GM12878 (cell line): ENCODE data around the gene IL11. TPM values are rescaled to one million over a fixed set of nuclear protein-coding genes. Genes with fewer than 3 reads are reported as not detected.

Experiments used
- ATAC-seq: fragments of 200-7000 bp; cut with Tn5 transposase; 3 replicates; pipeline ENCODE4 v1.9.1; 2020; ENCODE audit warnings: mild to moderate bottlenecking, moderate library complexity
- BruUV-seq: library from RNA; stranded (reverse); fragments of 400-500 nt; replicated peaks from 2 replicates; lab custom pipeline; 2021; lab: Mats Ljungman, UMichigan
- CTCF ChIA-PET: fragments of 300-600 bp; sonication (Branson Sonifier 250); formaldehyde crosslinking; extraction: SDS; loops from one replicate; lab custom pipeline; 2021; ENCODE audit warnings: inconsistent platforms; lab: Yijun Ruan, JAX
- POLR2A ChIA-PET: fragments of 350-600 bp; formaldehyde crosslinking; extraction: SDS; loops from one replicate; lab custom pipeline; 2021; ENCODE audit warnings: inconsistent platforms; lab: Charles Lee
- RAD21 ChIA-PET: fragments of 300-600 bp; sonication (Branson Sonifier 250); formaldehyde crosslinking; loops from one replicate; lab custom pipeline; 2023; ENCODE audit warnings: antibody characterized with exemption; ENCODE audit not compliant: unreplicated experiment; lab: Charles Lee
- SMC1A ChIA-PET: fragments of 300-600 bp; sonication (Branson Sonifier 250); formaldehyde crosslinking; loops from one replicate; lab custom pipeline; 2023; ENCODE audit not compliant: unreplicated experiment, uncharacterized antibody; lab: Charles Lee
- DNase-seq: peaks from one replicate; pipeline ENCODE4 v3.0.0-alpha.2; 2011; ENCODE audit warnings: low read depth, low spot score
- FAIRE-seq: peaks from 3 replicates; lab custom pipeline; 2011; peaks lifted over from hg19 to GRCh38; lab: Jason Lieb, UNC
- H2AFZ ChIP-seq: 2 replicates; pipeline ENCODE4 v1.6.0; 2011; ENCODE audit warnings: low read depth, low read length, control low read depth; ENCODE audit not compliant: control insufficient read depth
- H3K27ac ChIP-seq: 2 replicates; pipeline ENCODE4 v1.5.1; 2011; ENCODE audit warnings: control low read depth; ENCODE audit not compliant: control insufficient read depth, insufficient read depth
- H3K27me3 ChIP-seq, 2 experiments: replicated peaks in 1 of 2; 2 replicates each; pipeline versions ENCODE4 v1.6.0 to v1.6.1; 2011; ENCODE audit warnings: low read length in 1 of 2; ENCODE audit not compliant: control insufficient read depth in 2 of 2, insufficient read depth in 2 of 2
- H3K36me3 ChIP-seq, 2 experiments: 2 replicates each; pipeline ENCODE4 v1.5.1; 2011; ENCODE audit warnings: low read length in 1 of 2; ENCODE audit not compliant: control insufficient read depth in 2 of 2, insufficient read depth in 2 of 2
- H3K4me1 ChIP-seq: 2 replicates; pipeline ENCODE4 v1.6.1; 2011; ENCODE audit warnings: mild to moderate bottlenecking, low read length, moderate library complexity, mixed read lengths; ENCODE audit not compliant: control insufficient read depth, insufficient read depth
- H3K4me2 ChIP-seq: 2 replicates; pipeline ENCODE4 v1.6.0; 2011; ENCODE audit warnings: control low read depth; ENCODE audit not compliant: control insufficient read depth, insufficient read depth
- H3K4me3 ChIP-seq: fragments of 200-600 bp; sonication (generic); 2 replicates; pipeline ENCODE4 v1.5.1; 2016
- H3K79me2 ChIP-seq: 2 replicates; pipeline ENCODE4 v1.6.0; 2011; ENCODE audit warnings: low read length; ENCODE audit not compliant: control insufficient read depth, insufficient read depth
- H3K9ac ChIP-seq: 2 replicates; pipeline ENCODE4 v1.8.0; 2011; ENCODE audit warnings: low read length, control low read depth, mixed read lengths; ENCODE audit not compliant: control insufficient read depth, insufficient read depth
- H3K9me3 ChIP-seq: replicated peaks from 3 replicates; pipeline ENCODE4 v1.5.1; 2011; ENCODE audit warnings: mild to moderate bottlenecking, low read length; ENCODE audit not compliant: control insufficient read depth, insufficient read depth
- H4K20me1 ChIP-seq: 2 replicates; pipeline ENCODE4 v1.6.0; 2011; ENCODE audit not compliant: control insufficient read depth, insufficient read depth
- BCL3 ChIP-seq: IDR thresholded peaks from 2 replicates; pipeline ENCODE4 v1.6.1; 2011; ENCODE audit warnings: borderline replicate concordance, low read depth, mild to moderate bottlenecking, moderate library complexity, low read length; ENCODE audit not compliant: insufficient read depth, poor library complexity, severe bottlenecking
- CREB1 ChIP-seq: IDR thresholded peaks from 2 replicates; pipeline ENCODE4 v1.6.1; 2012; ENCODE audit warnings: low read depth, mild to moderate bottlenecking, inconsistent platforms
- HDAC2 ChIP-seq: fragments of 200-600 bp; sonication (generic); IDR thresholded peaks from 2 replicates; pipeline ENCODE4 v1.6.1; 2017
- IRF4 ChIP-seq: IDR thresholded peaks from 2 replicates; pipeline ENCODE4 v1.6.1; 2011; ENCODE audit warnings: low read depth, low read length
- JUND ChIP-seq: IDR thresholded peaks from 2 replicates; pipeline ENCODE4 v1.6.1; 2012; ENCODE audit warnings: low read depth, mild to moderate bottlenecking, low read length, improper control_type of control experiment, moderate library complexity
- MYC ChIP-seq: IDR thresholded peaks from 2 replicates; pipeline ENCODE4 v1.6.1; 2011; ENCODE audit warnings: mild to moderate bottlenecking, low read length, moderate library complexity, inconsistent platforms; ENCODE audit not compliant: insufficient read depth, insufficient replicate concordance, insufficient read length, severe bottlenecking
- NR2F1 ChIP-seq: fragments of 450-650 bp; conservative IDR thresholded peaks from 2 replicates; pipeline ENCODE4 v1.6.1; 2017; ENCODE audit warnings: mild to moderate bottlenecking
- POLR2A ChIP-seq: IDR thresholded peaks from 2 replicates; pipeline ENCODE4 v1.6.1; 2011; ENCODE audit warnings: low read depth, mild to moderate bottlenecking, low read length
- RUNX3 ChIP-seq: IDR thresholded peaks from 2 replicates; pipeline ENCODE4 v1.6.1; 2012; ENCODE audit warnings: low read length, inconsistent platforms
- SMARCA5 ChIP-seq: fragments of 450-650 bp; IDR thresholded peaks from 2 replicates; pipeline ENCODE4 v1.6.1; 2017; ENCODE audit warnings: mild to moderate bottlenecking
- SP1 ChIP-seq: IDR thresholded peaks from one replicate; pipeline ENCODE4 v1.6.1; 2011; ENCODE audit warnings: low read depth, low read length
- SRF ChIP-seq, 2 experiments: IDR thresholded peaks; 2 replicates each; pipeline ENCODE4 v1.6.1; 2011; ENCODE audit warnings: low read depth in 2 of 2, low read length in 2 of 2, mild to moderate bottlenecking in 1 of 2, moderate library complexity in 1 of 2
- YY1 ChIP-seq: IDR thresholded peaks from 2 replicates; pipeline ENCODE4 v1.6.1; 2011; ENCODE audit warnings: low read depth, mild to moderate bottlenecking, low read length
- ZNF622 ChIP-seq: fragments of 450-650 bp; IDR thresholded peaks from 2 replicates; pipeline ENCODE4 v1.6.1; 2017; ENCODE audit warnings: mild to moderate bottlenecking, inconsistent platforms
- WGBS: methylation state at CpG from one replicate; pipeline ENCODE4 v1.1.6; 2016; ENCODE audit warnings: low lambda C conversion rate; ENCODE audit not compliant: insufficient replicate concordance, insufficient coverage; ENCODE audit errors: missing lambda C conversion rate; 5-methylcytosine and 5-hydroxymethylcytosine counted together
- in situ Hi-C: fragments of 300-500 bp; cut with MboI; formaldehyde crosslinking; loops from 9 replicates; pipeline ENCODE4 v1.14.3; 2018; ENCODE audit warnings: mixed read lengths
- intact Hi-C: fragments of 100-400 bp; cut with micrococcal nuclease; formaldehyde crosslinking; loops from one replicate; pipeline ENCODE4 v1.14.2; 2022; ENCODE audit not compliant: unreplicated experiment
- polyA plus RNA-seq, 11 experiments: library from polyadenylated mRNA; depleted of rRNA in 4 of 11; unstranded in 6 of 11; stranded (reverse) in 5 of 11; fragments of >200 nt; fragmentation: Nextera tagmentation in 4 of 11; fragmentation: Illumina TruSeq in 1 of 11; extraction: Ambion mirVana in 4 of 11; extraction: Trizol in 1 of 11; gene quantifications; 1 replicate in 1 of 11; 2 replicates in 10 of 11; pipeline versions ENCODE4 v1.2.1 to v1.2.3, GENCODE V29; 2011 to 2016; ENCODE audit warnings: inconsistent platforms in 2 of 11, missing spikeins in 2 of 11, low read depth in 1 of 11
- total RNA-seq, 4 experiments: library from RNA; depleted of rRNA in 3 of 4; stranded (reverse); fragments of >200 nt in 3 of 4; fragmentation: Illumina TruSeq in 1 of 4; extraction: Trizol in 1 of 4; gene quantifications; 2 replicates each; pipeline versions ENCODE4 v1.2.1 to v1.2.3, GENCODE V29; 2013 to 2021

Gene IL11
- total and polyA plus RNA-seq, 10 of the 15 experiments (the other 5 are each of a cell fraction or from before 2014, with no cell fraction given), result 0.15 TPM; not detected in 9

DNA sequence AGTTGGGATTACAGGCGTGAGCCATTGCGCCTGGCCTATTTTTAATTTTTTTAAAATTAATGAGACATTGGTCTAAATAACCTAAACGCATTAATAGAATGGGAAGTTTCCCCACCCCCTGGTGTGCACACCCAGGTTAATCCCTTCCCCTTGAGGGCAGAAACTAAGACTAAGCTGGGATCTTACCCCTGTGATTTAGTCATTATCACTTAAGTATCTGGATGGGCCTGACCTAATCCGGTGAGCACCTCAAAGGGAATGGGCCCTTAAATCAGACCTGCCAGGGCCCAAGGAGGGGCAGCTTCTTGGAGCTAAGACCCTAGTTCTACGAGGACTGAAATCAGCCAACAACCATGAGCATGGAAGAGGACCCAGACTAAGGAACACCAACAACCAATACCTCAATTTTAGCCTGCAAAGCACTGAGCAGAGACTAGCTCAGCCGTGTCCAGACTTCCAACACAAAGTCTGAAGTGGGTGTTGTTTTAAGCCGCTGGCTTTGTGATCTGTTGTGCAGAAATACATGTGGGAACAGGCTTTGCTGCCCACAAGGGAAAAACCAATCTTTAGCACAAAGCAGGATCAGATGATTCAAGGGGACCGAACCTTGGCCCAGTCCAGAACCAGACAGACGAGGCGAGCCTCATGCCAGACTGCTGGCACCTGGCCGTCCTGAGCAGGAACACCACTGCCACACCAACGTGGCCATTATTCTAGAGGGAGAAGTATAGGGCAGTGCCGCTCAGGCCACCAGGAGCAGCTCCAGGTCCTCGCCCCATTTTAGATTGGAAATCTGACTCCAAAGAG, 30.2 kb upstream of the IL11 start:
- RAD21 ChIA-PET, result interaction anchor here (1.1 kb wide), 1 partner anchor 99 kb away, joined by 3 read pairs; no protein-coding TSS in a partner anchor
- no peaks in the 10 kb centered on the region for H3K9me3 ChIP-seq
- H3K79me2 ChIP-seq, result peaks cover 20% of the 10 kb centered on the region
- 82% methylated on average over 14 of the region's 14 CpGs for WGBS
- in situ Hi-C loops (no loop called here), intact Hi-C loops (no loop called here)
- H3K4me1 ChIP-seq, result peaks cover 15% of the 10 kb centered on the region
- SMC1A ChIA-PET, result interaction anchor here (1.3 to 2.1 kb wide), 2 partner anchors 9 to 10 kb away, joined by 3 to 5 read pairs; no protein-coding TSS in a partner anchor
- DNase-seq (no peak), FAIRE-seq (no peak), ATAC-seq (no peak)
- H3K27me3 ChIP-seq, result no peaks in the 10 kb centered on the region
- POLR2A ChIA-PET, result interaction anchor here (1.2 kb wide), 1 partner anchor 16 kb away, joined by 3 read pairs; no protein-coding TSS in a partner anchor
- peaks cover 17 to 22% of the 10 kb centered on the region in 2 experiments; a peak in 3 of 4 replicates for H3K36me3 ChIP-seq
- TF ChIP-seq ZNF622, result no peak
- TF ChIP-seq POLR2A, result peak; percentile 21
- no peak for TF ChIP-seq NR2F1
- H3K4me3 ChIP-seq, result no peak overlapping the region
- peaks cover 3% of the 10 kb centered on the region for H4K20me1 ChIP-seq
- CTCF ChIA-PET, result no interaction called here
- no peak overlapping the region for H3K4me2 ChIP-seq
- no peak overlapping the region for H3K9ac ChIP-seq
- H3K27ac ChIP-seq, result no peak overlapping the region
- no peak overlapping the region for H2AFZ ChIP-seq
- BruUV-seq, result no TSS peak

GRCh38 chr19:55398200-55398925, 28.1 kb upstream of the IL11 start:
- ATAC-seq (peak; percentile 74), DNase-seq (no peak), FAIRE-seq (peak; percentile 65)
- Histone ChIP-seq H3K36me3 (peaks cover 11 to 19% of the 10 kb centered on the region in 2 experiments; a peak in 3 of 4 replicates), H3K9me3 (no peaks in the 10 kb centered on the region), H3K27ac (no peak overlapping the region), H3K4me3 (peak overlapping the region; percentile 17; the same call in 1 of the 2 replicates), H3K4me1 (peaks cover 8% of the 10 kb centered on the region), H3K4me2 (peak overlapping the region; percentile 60), H3K9ac (no peak overlapping the region), H2AFZ (no peak overlapping the region), H3K79me2 (peaks cover 7% of the 10 kb centered on the region), H4K20me1 (peaks cover 3% of the 10 kb centered on the region; the same call in 1 of the 2 replicates), H3K27me3 (no peaks in the 10 kb centered on the region)
- RAD21 ChIA-PET, result no interaction called here
- in situ Hi-C loops, result no loop called here
- BruUV-seq, result no TSS peak
- POLR2A ChIA-PET, result interaction anchor here (0.6 kb wide), 1 partner anchor 241 kb away, joined by 4 read pairs; no protein-coding TSS in a partner anchor
- SMC1A ChIA-PET, result no interaction called here
- 28% methylated on average over 12 of the region's 12 CpGs for WGBS
- CTCF ChIA-PET, result interaction anchor here (0.9 to 1.6 kb wide), 2 partner anchors 14 kb away, joined by 3 to 4 read pairs; partner anchors contain the start of gene TMEM238
- intact Hi-C loops, result no loop called here
- TF ChIP-seq BCL3 (no peak), HDAC2 (no peak), RUNX3 (peak; percentile 11; the same call in 1 of the 2 replicates), SRF (IDR thresholded peaks at IDR 0.05; ENCODE audit: low read depth in 2 of 2, low read length in 2 of 2) (no peak), YY1 (no peak), JUND (no peak), SP1 (no peak), SMARCA5 (no peak), CREB1 (no peak), MYC (no peak), IRF4 (peak; percentile 60; the same call in 1 of the 2 replicates)
